NCI-H524 treated with DMSO at 0.1 percent for 48 hours (cell line): ENCODE data around the gene EPS15.
"Not testable (repeated sequence)": the region's sequence is repeated elsewhere in the genome, so short reads cannot be mapped to it uniquely, and the experiment has no call there.

Experiments used
- DNase-seq: peaks from one replicate; lab custom pipeline; 2025; lab: John Stamatoyannopoulos, UW

The EPS15 gene

DNA sequence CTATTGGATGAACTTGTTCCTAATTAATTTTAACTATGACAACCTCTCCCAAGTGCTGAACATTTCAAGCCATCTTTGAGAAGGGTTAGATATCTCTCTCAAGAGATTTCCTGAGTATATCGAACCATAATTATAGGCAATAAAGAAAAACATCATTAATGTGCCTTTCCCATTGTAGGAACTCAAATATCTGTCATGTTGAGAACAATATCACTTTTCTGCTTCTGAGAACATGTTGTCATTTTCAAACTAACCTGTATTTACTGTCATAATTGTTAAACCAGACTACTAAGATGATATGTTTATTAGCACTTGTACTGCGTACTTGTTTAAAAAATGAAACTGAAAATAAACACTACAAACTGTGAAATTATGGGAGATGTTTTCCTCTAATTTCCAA is 4.3 kb downstream of the EPS15 start:
- DNase-seq: no peak

DNA sequence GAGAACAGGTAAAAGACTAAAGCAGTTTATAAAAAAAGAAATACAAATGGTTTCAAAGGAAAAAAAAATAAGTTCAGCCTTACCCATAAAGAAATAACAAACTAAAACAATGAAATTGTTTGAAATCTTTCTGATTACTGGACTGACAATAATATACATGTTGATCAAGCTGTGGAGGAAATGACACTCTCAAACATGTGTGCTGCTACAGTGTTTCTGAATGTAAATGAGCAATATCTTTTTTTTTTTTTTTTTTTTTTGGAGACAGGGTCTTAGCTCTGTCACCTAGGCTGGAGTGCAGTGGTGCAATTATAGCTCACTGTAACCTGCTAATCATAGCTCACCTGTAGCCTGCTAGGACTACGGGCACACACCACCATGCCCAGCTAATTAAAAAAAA is 6.5 kb downstream of the EPS15 start:
- DNase-seq: no peak

DNA sequence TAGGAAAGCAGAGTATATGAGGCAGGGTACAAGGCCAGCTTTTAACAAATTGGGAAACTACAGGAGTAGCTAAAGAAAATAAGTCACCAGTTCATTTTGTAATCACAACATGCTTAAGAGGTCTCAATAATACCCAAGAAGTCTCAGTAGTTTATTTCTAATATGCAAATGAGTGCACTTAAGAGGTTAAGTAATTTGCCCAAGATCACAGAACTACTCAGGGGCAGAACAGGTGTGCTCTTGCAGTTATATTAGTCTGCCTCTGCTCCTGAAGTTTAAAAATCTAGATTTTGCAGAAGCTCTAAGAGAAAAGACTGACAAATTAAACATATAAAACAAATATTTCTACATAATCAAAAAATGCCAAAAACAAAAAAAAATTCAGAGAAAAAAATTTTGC is 6.9 kb downstream of the EPS15 start:
- DNase-seq: no peak

DNA sequence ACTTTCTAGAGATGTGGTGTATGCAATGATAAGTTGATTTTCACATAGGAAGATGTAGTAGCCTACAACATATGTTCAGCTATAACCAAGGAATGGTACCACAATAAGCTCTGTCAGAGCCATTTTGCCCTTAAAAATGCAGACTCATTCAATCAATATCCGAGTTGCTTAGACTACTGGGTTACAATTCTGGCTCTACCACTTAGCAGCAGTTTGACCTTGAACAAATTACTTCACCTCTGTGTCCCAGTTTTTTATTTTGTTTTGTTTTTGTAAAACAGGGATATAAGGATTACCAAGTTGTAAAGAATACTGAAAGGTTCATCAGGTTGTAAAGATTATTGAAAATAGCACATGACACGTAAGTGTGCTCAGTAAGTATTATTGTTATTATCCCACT is 9.3 kb downstream of the EPS15 start:
- DNase-seq: no peak

DNA sequence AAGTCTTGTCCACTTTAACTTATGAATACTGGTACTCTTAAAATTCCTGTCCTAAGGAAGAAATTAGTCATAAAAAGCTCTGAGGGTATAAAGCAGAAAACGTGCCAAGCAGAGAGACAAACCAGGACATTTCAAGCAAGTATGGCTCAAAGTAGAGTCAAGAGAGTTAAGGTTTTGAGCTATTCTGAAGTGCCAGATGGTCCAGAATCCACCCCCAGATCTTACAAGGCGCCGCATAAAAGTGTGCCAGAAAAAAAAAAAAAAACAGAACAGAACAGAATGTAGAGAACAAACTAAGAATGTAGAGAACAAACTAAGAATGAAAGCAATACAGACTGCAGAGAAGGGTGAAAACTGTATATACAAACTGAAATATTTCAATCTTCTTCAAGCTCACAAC is 12.5 kb downstream of the EPS15 start:
- no peak for DNase-seq

DNA sequence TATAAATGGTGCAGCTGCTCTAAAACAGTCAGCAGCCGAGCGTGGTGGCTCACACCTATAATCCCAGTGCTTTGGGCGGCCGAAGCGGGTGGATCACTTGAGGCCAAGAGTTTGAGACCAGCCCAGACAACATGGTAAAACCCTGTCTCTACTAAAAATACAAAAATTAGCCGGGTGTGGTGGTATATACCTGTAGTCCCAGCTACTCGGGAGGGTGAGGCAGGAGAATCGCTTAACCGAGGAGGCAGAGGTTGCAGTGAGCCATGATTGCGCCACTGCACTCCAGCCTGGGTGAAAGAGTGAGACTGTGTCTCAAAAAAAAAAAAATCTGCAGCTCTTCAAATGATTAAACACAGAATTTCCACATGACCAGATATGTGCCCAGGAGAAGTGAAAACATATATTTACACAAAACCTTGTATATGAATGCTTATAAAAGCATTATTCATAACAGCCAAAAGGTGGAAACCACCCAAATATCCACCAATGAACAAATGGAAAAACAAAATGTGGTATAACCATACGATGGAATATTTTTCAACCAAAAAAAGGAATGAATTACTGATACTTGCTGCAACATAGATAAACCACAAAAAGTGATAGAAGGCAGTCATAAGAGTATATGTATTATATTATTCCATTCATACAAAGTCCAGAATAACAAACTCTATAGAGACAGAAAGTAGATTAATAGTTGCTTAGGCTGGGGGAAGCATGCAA is 14.1 kb downstream of the EPS15 start:
- no peak for DNase-seq

DNA sequence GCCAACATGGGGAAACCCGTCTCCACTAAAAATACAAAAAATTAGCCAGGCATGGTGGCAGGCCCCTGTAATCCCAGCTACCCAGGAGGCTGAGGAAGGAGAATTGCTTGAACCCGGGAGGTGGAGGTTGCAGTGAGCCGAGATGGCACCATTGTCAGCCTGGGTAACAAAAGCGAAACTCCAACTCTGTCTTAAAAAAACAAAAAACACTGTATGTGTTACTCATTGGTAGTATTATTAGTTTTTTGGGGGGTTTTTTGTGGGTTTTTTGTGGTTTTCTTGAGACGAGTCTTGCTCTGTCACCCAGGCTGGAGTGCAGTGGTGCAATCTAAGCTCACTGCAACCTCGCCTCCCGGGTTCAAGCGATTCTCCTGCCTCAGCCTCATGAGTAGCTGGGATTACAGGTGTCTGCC is 17.8 kb downstream of the EPS15 start:
- DNase-seq: not testable (repeated sequence)

DNA sequence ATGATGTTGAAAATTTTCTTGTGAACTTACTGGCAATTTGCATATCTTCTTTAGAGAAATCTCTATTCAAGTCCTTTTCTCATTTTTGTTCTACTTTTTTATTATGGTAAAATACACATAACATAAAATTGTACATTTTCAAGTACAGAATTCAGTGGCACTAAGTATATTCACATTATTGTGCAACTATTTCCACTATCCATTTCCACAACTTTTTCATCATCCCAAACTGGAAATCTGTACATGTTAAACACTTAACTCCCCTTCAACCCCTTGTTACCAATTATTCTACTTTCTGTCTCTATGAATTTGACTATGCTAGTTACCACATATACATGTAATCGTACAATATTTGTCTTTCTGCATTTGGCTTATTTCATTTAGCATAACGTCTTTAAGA is 19.4 kb downstream of the EPS15 start:
- no peak for DNase-seq

DNA sequence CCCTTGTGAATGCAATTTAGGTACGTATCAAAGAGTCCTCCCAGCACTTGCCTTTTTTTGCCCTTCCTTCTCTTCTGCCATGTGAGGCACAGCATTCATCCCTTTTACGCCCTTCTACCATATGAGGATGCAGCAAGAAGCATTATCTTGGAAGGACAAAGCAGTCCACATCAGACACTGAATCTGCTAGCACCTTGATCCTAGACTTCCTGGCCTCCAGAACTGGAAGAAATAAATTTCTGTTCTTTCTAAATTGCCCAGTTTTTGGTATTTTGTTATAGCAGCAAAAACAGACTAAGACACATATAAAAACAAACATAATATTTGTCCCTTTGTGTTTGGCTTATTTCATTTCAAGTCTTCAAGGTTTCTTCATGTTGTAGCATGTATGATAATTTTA is 20.1 kb downstream of the EPS15 start:
- DNase-seq: no peak

DNA sequence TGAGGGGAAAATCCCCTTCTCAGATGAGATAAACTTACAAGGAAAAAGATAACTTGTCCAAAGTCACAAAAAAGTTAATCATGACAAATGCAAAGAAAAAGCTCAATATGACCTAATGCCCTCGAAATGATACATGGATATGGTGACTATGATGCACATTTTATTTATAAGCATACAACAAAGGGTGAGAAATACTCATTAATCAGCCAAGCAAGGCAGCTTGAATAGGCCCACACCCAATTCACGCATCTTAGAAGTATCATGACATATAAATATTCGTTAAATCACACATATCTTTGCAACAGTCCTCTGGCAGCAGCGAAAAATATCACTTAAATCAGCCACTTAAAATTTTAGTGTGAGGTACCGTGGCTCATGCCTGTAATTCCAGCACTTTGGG is 21.7 kb downstream of the EPS15 start:
- no peak for DNase-seq

DNA sequence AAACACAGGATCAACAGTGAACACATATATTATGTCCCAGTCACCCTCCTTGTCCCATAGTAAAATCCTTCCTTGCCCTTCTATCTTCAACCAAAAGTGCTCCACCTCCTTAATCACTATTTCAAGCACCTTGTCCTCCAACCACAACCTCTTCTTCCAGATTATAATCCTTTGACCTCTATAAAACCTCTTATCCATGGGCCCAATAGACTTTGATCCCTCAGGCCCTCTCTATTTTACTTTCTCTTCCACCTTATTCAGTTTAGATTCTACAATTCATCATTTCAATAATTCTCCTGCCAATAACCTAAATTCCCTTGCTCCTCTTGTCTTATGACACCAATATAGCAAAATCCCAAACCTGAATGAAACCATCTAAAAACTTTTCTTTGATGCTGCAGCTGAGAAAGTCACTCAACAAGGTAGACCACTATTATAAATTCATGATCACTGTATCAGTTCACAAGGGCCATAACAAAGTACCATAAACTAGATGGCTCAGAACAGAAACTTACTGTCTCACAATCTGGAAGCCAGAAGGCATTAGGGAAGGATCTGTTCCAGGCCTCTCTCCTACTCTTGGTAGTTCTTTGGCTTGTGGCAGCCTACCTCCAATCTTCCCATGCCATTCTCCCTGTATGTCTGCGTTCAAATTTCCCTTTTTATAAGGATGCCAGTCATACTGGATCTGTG is 24.8 kb downstream of the EPS15 start:
- no peak for DNase-seq

DNA sequence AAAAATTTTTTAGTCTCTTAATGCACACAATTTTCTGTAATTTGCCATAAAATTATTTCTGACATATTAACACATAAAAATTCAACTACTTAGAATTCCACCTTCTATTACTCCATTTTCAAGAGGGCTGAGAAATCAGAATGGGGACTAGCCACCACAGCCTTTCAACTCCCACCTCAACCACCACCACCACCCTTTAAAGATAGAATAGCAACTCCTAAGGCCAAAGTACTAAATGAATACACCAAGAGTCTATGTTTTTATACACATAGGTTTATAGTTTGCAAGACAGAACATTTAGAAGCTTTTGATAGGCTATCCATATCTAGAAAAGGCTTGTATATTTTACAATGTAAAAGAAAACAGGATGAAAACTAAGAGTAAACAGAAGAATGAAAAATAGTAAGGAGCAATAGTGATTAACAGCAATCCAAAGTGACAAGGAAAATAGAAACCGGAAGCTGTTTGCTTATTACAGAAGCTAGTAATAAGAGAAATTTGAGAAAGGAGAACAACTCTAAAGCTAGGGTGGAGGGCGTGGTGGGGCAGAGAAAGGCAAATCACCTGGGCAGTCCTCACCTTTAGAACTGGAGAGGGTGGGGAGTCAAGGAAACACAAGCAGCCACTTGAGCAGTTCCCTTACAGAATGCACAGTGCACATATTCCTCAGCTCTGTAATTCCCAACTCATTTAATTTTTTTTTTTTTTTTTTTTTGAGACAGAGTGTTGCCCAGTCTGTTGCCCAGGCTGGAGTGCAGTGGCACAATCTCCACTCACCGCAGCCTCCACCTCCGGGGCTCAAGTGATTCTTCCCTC is 27.7 kb downstream of the EPS15 start:
- DNase-seq: no peak

DNA sequence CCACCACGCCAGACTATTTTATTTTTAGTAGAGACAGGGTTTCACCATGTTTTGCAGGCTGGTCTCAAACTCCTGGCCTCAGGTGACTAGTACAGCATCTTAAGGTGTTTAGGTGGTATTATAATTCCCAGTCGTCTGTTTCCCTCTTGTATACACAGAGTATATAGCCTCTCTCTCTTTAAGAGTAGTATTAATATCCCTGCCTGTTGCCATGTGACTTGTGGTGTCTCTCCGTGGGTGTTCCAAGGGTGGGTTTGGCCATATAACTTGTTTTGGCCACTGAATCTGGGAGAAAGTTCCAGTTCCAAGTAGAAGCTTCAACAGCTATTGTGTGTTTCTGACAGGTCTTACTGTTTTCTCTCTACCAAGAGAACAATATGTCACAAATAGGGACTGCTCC is 29.6 kb downstream of the EPS15 start:
- DNase-seq: no peak

DNA sequence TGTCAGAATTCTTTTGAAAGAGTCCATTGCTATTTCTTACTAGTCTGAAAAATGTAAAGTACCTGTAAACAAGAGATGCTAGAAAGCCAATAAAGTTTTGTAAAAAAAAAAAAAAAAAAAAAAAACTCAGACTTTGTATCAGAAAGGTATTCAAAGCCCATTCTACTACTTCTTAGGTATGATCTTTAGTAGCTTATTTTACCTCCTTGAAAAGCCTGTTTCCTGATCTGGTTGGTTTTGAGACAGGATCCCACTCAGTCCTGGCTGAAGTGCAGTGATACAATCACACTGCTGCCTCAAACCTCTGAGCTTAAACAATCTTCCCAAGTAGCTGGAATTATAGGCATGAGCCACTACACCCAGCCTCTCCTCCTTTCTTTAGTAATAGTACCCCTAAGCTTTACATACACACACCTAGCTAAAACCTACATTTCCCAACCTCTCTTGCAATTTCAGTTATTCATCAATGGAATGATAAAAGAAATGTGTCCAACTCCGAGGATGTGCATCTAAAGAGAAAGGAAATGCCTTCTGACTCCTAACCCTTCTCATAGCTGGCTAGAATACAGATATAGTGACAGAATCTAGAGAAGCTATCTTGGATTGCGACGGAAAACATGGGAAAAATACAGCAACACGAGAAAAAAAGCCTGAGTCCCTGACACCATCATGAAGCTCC is 30.6 kb downstream of the EPS15 start:
- no peak for DNase-seq

DNA sequence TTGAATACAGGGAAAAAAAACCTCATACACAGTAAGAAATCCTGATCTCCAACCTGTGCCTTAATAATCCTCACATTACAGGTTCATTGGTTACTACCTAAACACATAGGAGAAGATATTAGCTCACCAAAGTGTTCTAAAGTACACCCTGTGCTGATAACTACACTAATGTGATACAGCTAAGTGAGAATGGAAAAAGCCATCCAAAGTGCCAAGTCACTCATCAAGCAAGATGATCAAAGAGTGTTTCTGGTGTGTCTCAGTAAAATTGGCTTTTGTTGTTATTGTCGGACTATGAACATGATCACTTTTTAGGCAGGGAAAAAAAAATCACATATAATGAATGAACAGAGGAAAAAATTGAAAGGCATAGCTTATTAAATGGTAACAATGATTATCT is 31.4 kb downstream of the EPS15 start:
- DNase-seq: no peak

DNA sequence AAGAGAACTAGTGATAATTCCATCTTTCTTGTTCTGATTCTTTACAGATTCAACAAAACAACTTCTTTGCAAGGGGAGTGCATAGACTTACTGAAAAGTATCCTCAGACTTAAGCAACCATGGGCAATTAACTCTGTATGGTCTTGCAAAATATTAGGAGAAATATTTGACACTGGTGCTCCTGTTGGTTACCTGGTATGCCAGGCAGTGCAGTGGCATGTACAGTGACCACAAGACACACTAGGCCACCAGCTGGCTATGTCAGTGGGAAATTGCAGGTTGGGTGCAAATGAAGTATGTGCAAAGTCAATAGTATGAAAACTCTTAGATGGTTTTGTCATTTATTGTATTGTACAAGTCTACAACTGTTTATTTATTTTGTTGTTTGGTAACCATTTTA is 34.5 kb downstream of the EPS15 start:
- no peak for DNase-seq

DNA sequence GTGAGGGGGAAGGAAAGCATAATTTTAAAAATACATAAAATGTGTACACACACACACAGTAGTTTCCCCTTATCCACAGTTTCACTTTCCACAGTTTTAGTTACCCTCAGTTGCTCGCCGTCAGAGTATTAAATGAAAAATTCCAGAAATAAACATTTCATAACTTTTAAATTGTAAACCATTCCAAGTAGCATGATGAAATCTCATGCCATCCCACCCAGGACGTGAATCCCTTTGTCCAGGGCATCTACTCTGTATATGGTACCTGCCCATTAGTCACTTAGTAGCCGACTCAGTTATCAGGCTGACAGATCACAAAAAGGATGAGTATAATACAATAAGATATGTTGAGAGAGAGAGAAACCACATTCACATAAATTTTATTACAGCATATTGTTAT is 36.2 kb downstream of the EPS15 start:
- DNase-seq: no peak

DNA sequence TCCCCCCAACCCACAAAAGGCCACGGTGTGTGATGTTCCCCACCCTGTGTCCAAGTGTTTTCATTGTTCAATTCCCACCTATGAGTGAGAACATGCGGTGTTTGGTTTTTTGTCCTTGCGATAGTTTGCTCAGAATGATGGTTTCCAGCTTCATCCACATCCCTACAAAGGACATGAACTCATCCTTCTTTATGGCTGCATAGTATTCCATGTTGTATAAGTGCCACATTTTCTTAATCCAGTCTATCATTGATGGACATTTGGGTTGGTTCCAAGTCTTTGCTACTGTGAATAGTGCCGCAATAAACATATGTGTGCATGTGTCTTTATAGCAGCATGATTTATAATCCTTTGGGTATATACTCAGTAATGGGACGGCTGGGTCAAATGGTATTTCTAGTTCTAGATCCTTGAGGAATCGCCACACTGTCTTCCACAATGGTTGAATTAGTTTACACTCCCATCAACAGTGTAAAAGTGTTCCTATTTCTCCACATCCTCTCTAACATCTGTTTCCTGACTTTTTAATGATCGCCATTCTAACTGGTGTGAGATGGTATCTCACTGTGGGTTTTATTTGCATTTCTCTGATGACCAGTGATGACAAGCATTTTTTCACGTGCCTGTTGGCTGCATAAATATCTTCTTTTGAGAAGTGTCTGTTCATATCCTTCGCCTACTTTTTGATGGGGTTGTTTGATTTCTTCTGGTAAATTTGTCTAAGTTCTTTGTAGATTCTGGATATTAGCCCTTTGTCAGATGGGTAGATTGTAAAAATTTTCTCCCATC is 44.0 kb downstream of the EPS15 start:
- DNase-seq: not testable (repeated sequence)

DNA sequence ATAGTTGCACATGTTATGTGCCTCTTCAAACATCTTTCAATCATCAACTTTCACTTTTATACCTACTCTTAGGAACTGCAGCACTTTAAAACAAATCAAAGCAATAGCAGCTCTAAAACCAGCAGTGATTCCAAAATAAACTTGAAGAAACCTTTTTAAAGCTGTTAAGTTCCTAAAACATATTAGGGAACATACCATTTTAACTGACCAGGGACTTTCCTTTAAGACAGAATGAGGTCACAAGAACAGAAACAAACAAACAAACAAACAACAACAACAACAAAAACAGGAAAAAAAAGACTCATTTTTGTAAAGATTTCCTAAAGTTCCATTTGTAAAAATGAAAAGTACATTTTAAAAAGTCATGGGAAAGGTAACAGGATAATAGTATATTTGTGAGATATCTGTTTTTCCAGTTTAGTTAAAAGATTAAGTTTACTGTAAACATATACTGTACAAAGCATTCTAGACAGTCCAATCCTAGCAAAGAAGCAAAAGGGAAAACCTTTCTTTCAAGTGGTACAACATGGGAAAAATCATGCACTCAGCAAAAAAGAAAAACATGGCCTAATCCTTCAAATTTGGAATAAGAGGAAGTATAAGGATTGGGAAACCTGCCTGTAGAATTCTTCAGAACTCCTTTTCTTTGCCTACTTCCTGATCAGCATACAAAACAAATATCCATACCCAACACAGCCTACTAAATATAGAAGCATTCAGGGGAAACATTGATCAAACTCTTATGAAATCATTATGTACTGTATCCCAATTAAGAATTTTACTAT is 45.5 kb downstream of the EPS15 start:
- no peak for DNase-seq

DNA sequence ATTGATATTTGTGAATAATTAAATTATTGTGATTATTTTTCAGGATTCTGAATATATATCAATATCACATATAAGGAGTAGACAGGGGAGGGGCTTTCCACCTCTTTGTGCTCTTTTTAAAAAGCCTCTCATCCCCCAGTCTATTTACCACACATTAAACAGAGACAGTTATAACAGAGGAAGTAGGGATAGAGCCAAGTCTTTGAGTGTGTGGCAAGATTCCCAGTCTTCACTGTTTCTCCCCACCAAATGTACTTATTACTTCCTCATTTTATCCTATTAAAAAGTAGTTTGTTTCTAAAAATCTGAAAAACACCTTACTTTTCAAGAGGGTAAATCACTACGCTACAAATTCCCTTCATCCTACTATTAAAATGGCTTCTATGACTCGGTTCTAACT is 46.7 kb downstream of the EPS15 start:
- no peak for DNase-seq

DNA sequence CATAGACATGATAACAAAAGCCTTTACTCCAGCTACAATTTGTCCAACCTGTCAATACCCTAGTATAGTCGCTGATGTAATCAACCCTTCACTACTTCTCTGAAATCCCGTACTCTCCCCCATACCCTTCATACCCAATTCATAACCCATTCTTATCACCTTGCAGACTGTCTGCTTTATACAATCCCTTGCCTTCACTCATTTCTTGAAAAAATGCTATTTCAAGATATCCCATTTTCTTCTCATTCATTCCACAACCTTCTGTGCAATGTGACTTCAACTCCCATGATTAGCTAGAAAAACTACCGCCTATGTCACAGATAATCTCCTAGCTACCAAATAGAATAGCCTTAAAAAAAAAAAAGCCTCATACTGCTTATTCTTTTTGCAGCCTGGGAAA is 49.5 kb downstream of the EPS15 start:
- DNase-seq: no peak
